LNCAP (cell line): ENCODE measurements around the gene PSENEN.

Source experiments
- CTCF ChIP-seq: fragments of 450-650 bp; IDR thresholded peaks from 2 replicates; pipeline ENCODE4 v1.5.1; 2017; ENCODE audit warnings: mild to moderate bottlenecking

The PSENEN gene

GRCh38 chr19:35744430-35745327, 772 bp upstream of the PSENEN start:
- TF ChIP-seq CTCF, result no peak; the same call in 1 of the 2 replicates

- TF ChIP-seq CTCF, result no peak
Observed at GRCh38 chr19:35746087-35746462, 624 bp downstream of the PSENEN start.

- no peak for TF ChIP-seq CTCF
Observed at GRCh38 chr19:35746531-35746930, 1.1 kb downstream of the PSENEN start.

GRCh38 chr19:35748106-35749020, 2.9 kb downstream of the PSENEN start, which contains the start of gene LIN37:
Gene LIN37, plus strand, starts transcription at chr19:35748576. Its CDS starts 149 bp downstream, at chr19:35748725.
- no peak for TF ChIP-seq CTCF

GRCh38 chr19:35750167-35750566, 4.7 kb downstream of the PSENEN start:
- TF ChIP-seq CTCF, result no peak

- no peak for TF ChIP-seq CTCF
Observed at GRCh38 chr19:35751839-35752745, 6.6 kb downstream of the PSENEN start.
